NCI-H1694 treated with DMSO at 0.1 percent for 48 hours (cell line): ENCODE measurements around the gene PPP1R11.
A peak's percentile ranks its signal among the peaks of the same experiment; 100 is the strongest.
"Not testable (repeated sequence)": the region's sequence is repeated elsewhere in the genome, so short reads cannot be mapped to it uniquely, and the experiment has no call there.

ENCODE experiments used
- DNase-seq: peaks from one replicate; lab custom pipeline; 2025; lab: John Stamatoyannopoulos, UW

PPP1R11 gene, protein sequence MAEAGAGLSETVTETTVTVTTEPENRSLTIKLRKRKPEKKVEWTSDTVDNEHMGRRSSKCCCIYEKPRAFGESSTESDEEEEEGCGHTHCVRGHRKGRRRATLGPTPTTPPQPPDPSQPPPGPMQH

GRCh38 chr6:30066577-30067459 is at the start of gene PPP1R11:
Gene PPP1R11 (plus strand): TSS chr6:30067198. CDS start chr6:30067411, 213 bp downstream.
- DNase-seq: peak; percentile 95

GRCh38 chr6:30019819-30020218 is 47.2 kb upstream of the PPP1R11 start:
- DNase-seq: no peak

DNA sequence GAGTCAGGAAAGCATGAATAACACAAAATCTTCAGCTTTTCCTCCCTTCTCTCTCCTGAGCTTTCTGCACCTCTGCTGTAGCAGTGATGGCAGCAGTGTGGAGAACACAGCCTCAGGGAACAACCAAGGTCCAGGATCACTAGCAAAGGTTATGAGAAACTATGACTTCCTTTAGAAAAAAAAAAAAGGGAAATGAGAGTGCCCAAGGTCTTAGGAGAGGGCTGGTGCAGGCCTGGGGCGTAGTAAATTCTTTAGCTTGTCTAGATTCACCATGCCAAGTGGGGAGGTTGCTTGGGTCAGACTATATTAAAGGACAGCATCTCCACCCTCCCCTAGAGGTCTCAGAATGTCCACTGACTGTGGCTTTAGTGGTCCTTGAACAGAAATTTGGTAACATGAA is 46.4 kb upstream of the PPP1R11 start:
- no peak for DNase-seq

GRCh38 chr6:30022189-30022588 is 44.8 kb upstream of the PPP1R11 start:
- DNase-seq: no peak

- DNase-seq: not testable (repeated sequence)
Measured at GRCh38 chr6:30022712-30023111, 44.3 kb upstream of the PPP1R11 start.

GRCh38 chr6:30025186-30025585 is 41.8 kb upstream of the PPP1R11 start:
- DNase-seq: no peak

- DNase-seq: no peak
Measured at GRCh38 chr6:30029588-30029987, 37.4 kb upstream of the PPP1R11 start.

- no peak for DNase-seq
Measured at GRCh38 chr6:30031381-30031780, 35.6 kb upstream of the PPP1R11 start.

- DNase-seq: not testable (repeated sequence)
Measured at GRCh38 chr6:30033440-30033839, 33.6 kb upstream of the PPP1R11 start.

- DNase-seq: no peak
Measured at GRCh38 chr6:30035784-30036183, 31.2 kb upstream of the PPP1R11 start.

- DNase-seq: no peak
Measured at GRCh38 chr6:30037182-30037788, 29.7 kb upstream of the PPP1R11 start.

- no peak for DNase-seq
Measured at GRCh38 chr6:30041221-30041620, 25.8 kb upstream of the PPP1R11 start.

DNA sequence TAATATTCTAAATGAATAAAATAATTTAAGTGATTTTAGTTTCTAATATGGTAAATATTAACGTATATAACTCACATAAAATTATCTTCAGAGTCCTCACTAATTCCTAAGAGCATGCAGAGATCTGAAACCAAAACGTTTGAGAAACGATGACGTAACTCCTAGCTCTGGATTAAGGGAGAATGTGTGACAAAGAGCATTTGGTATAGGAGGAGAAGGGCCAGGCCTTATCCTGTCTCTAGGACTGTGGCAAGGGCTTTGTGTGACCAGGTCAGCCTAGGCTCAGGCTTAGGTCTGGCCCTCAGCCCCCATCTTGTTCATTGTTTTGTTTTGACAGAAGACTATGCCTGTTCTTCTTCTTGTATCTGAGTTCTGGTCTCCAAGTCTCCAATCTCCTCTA is 25.2 kb upstream of the PPP1R11 start:
- DNase-seq: no peak

GRCh38 chr6:30042476-30042875 is 24.5 kb upstream of the PPP1R11 start:
- DNase-seq: no peak

GRCh38 chr6:30042914-30043313 is 24.1 kb upstream of the PPP1R11 start:
- no peak for DNase-seq

DNA sequence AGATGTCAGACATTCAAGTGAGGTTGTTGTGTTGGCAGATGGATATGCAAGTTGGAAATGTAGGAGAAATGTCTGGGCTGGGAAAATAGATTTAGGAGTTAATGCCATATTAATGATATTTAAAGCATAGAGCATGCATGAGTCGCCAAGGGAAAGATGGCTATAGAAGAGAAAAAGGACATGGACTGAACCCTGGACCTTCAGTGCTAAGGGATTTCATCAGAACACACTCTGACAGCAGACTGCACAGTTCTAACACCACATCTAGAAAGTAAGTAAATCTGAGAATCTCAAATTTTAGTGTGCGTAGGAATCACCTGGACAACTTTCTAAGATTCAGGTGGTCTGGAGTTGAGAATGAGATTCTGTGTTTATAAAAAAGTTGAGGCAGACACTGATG is 23.3 kb upstream of the PPP1R11 start:
- DNase-seq: no peak

DNA sequence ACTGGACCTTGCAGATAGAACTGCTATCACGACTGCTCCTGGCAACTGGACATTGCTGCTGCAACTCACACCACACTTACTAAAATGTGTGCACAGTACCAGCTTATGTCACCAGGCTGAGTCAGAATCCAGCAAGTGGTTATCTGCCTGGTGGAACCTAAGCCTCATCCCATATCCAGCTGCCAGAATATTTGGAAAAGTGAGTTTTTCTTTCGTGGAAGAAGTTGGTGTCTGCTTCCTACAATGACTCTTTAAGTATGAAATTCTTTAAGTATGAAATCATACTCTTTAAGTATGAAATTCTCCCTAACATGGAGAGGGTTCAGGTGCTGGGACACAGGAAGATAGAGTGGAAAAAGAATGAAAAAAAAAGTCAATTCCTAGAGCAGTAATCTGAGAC is 22.4 kb upstream of the PPP1R11 start:
- DNase-seq: no peak

- DNase-seq: no peak
Measured at GRCh38 chr6:30047220-30047619, 19.8 kb upstream of the PPP1R11 start.

- DNase-seq: no peak
Measured at GRCh38 chr6:30053682-30054081, 13.3 kb upstream of the PPP1R11 start.

DNA sequence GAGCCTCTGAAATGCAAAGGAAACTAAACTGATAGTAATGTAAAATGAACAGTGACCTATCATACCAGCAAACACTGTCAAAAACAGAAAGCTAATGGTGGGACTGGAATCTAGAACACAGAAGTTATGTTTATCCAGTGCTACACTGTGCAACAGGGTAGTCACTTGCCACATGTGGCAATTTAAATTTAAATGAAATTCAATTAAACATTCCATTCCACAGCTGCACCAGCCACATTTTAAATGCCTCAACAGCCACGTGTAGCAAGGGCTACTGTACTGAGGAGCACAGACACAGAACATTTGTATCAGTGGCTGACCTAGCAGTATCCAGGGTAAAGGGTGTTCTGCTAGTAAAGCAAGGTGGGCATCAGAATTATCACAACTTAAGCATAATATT is 11.5 kb upstream of the PPP1R11 start:
- no peak for DNase-seq

- no peak for DNase-seq
Measured at GRCh38 chr6:30060606-30061091, 6.3 kb upstream of the PPP1R11 start.

DNA sequence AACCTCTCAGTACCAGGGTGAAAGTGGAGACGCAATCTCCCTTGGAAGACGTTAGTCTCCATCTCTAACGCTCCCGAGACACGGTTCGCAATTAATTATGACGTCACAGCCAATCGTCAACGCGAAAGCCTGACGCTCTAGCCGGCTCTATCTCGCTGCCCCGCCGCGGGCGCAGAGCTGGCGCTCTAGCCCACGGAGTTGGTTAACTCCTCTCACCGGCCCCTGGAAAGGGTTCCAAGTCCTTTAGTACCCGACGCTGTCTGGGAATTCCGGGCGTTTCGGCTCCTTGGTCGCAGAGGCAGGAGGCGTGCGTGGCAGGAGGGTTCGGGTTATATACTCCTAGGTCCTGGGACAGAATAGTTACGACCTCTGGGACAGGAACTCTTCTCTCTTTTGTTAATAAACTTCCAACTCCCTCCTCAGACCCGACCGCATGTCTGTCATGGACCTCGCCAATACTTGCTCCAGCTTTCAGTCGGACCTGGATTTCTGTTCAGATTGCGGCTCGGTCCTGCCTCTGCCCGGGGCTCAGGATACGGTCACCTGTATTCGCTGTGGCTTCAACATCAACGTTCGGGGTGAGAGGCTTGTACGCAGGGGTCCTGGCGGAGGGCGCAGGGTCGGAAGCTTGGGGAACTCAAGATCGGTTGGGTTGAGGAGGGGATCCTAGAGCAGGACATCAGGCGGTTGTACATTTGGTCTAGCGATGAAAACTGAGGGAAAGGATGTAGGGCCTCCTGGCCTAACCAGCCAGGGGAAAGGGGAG is 5.7 kb upstream of the PPP1R11 start, which contains the start of gene POLR1H:
POLR1H (plus strand) TSS at position 174 of the 766 bp plus-strand sequence; CDS start at position 434, 260 bp downstream.
- peak; percentile 90 for DNase-seq
